COR-L47 (cell line): ENCODE measurements around the gene MBD3L5.
"Not testable (repeated sequence)": the region's sequence is repeated elsewhere in the genome, so short reads cannot be mapped to it uniquely, and the experiment has no call there.

Source experiments
- DNase-seq: peaks from one replicate; lab custom pipeline; 2025; lab: John Stamatoyannopoulos, UW

The MBD3L5 gene

GRCh38 chr19:7052896-7053295, 22.5 kb downstream of the MBD3L5 start:
- DNase-seq, result not testable (repeated sequence)

GRCh38 chr19:7054635-7055368, 24.4 kb downstream of the MBD3L5 start:
- not testable (repeated sequence) for DNase-seq

- not testable (repeated sequence) for DNase-seq
Measured at GRCh38 chr19:7055679-7056078, 25.3 kb downstream of the MBD3L5 start.

GRCh38 chr19:7056371-7056770, 26.0 kb downstream of the MBD3L5 start:
- not testable (repeated sequence) for DNase-seq

GRCh38 chr19:7058576-7058975, 28.2 kb downstream of the MBD3L5 start, which contains the start of gene MBD3L3:
Gene MBD3L3 (minus strand): TSS chr19:7058676. CDS start chr19:7058605, 71 bp downstream.
- not testable (repeated sequence) for DNase-seq

- not testable (repeated sequence) for DNase-seq
Measured at GRCh38 chr19:7059977-7060376, 29.6 kb downstream of the MBD3L5 start.

- no peak for DNase-seq
Measured at GRCh38 chr19:7063339-7063738, 33.0 kb downstream of the MBD3L5 start.

GRCh38 chr19:7063764-7064418, 33.5 kb downstream of the MBD3L5 start:
- no peak for DNase-seq

- DNase-seq, result peak; percentile 17
Measured at GRCh38 chr19:7067122-7067521, 36.7 kb downstream of the MBD3L5 start.

- DNase-seq, result no peak
Measured at GRCh38 chr19:7067716-7068115, 37.3 kb downstream of the MBD3L5 start.

- no peak for DNase-seq
Measured at GRCh38 chr19:7068599-7068998, 38.2 kb downstream of the MBD3L5 start.

GRCh38 chr19:7069042-7069903, 38.9 kb downstream of the MBD3L5 start, which contains the start of gene ZNF557:
Gene ZNF557 (plus strand): TSS chr19:7069703. CDS start chr19:7075075, 5,372 bp downstream.
- DNase-seq, result peak; percentile 95

- no peak for DNase-seq
Measured at GRCh38 chr19:7069904-7070226, 39.5 kb downstream of the MBD3L5 start.

- DNase-seq, result no peak
Measured at GRCh38 chr19:7072541-7072940, 42.2 kb downstream of the MBD3L5 start.

GRCh38 chr19:7074705-7075282, 44.4 kb downstream of the MBD3L5 start:
- DNase-seq, result no peak

GRCh38 chr19:7076151-7076550, 45.8 kb downstream of the MBD3L5 start:
- no peak for DNase-seq

GRCh38 chr19:7078008-7078407, 47.6 kb downstream of the MBD3L5 start:
- DNase-seq, result no peak
